WTC11 (cell line): ENCODE results near the gene AFP. TPM values are rescaled to one million over a fixed set of nuclear protein-coding genes. Genes with fewer than 3 reads are reported as not detected.

Source experiments
- ATAC-seq: fragments of 200-7000 bp; cut with Tn5 transposase; 2 replicates; pipeline ENCODE4 v1.10.0; 2021; ENCODE audit warnings: mild to moderate bottlenecking, moderate library complexity
- CTCF ChIA-PET: fragments of 300-600 bp; sonication (Branson Sonifier 250); formaldehyde crosslinking; loops from one replicate; lab custom pipeline; 2021; ENCODE audit warnings: antibody characterized with exemption; lab: Charles Lee
- POLR2A ChIA-PET: fragments of 350-600 bp; sonication (Branson Sonifier 250); formaldehyde crosslinking; loops from one replicate; lab custom pipeline; 2021; ENCODE audit warnings: antibody characterized with exemption; lab: Charles Lee
- DNase-seq: peaks from one replicate; pipeline ENCODE4 v3.0.0; 2021; ENCODE audit warnings: low spot score
- H3K27ac Mint-ChIP-seq: 2 replicates; pipeline ENCODE4 v1.8.0; 2021; ENCODE audit warnings: mixed read lengths
- H3K27me3 Mint-ChIP-seq: 2 replicates; pipeline ENCODE4 v1.8.0; 2021; ENCODE audit warnings: low read depth, mild to moderate bottlenecking, moderate library complexity, mixed read lengths
- H3K36me3 Mint-ChIP-seq: 2 replicates; pipeline ENCODE4 v1.8.0; 2021; ENCODE audit warnings: mixed read lengths
- H3K4me1 Mint-ChIP-seq: 2 replicates; pipeline ENCODE4 v1.8.0; 2022; ENCODE audit warnings: mixed read lengths
- H3K4me3 Mint-ChIP-seq: 2 replicates; pipeline ENCODE4 v1.8.0; 2021; ENCODE audit warnings: mild to moderate bottlenecking, moderate library complexity, mixed read lengths
- H3K9me3 Mint-ChIP-seq: 2 replicates; pipeline ENCODE4 v1.8.0; 2021; ENCODE audit warnings: mixed read lengths
- CTCF ChIP-seq: fragments of 200-600 bp; IDR thresholded peaks from 2 replicates; pipeline ENCODE4 v1.8.0; 2022; ENCODE audit warnings: antibody characterized with exemption
- E2F1 ChIP-seq: sonication (generic); formaldehyde crosslinking; IDR thresholded peaks from 2 replicates; pipeline ENCODE4 v1.8.0; 2022; ENCODE audit warnings: mild to moderate bottlenecking, missing genetic modification reagents
- ESRRA ChIP-seq: sonication (generic); formaldehyde crosslinking; IDR thresholded peaks from 2 replicates; pipeline ENCODE4 v1.8.1; 2022; ENCODE audit warnings: mild to moderate bottlenecking, missing genetic modification reagents, borderline replicate concordance
- ETV6 ChIP-seq: sonication (generic); formaldehyde crosslinking; IDR thresholded peaks from 2 replicates; pipeline ENCODE4 v1.8.1; 2022; ENCODE audit warnings: mild to moderate bottlenecking, missing genetic modification reagents
- FOXP4 ChIP-seq: sonication (generic); formaldehyde crosslinking; IDR thresholded peaks from 2 replicates; pipeline ENCODE4 v1.8.0; 2022; ENCODE audit warnings: mild to moderate bottlenecking, missing genetic modification reagents
- GABPB1 ChIP-seq: sonication (generic); formaldehyde crosslinking; IDR thresholded peaks from 2 replicates; pipeline ENCODE4 v1.8.1; 2023; ENCODE audit warnings: mild to moderate bottlenecking, missing genetic modification reagents
- JUN ChIP-seq: sonication (generic); formaldehyde crosslinking; IDR thresholded peaks from 2 replicates; pipeline ENCODE4 v1.8.0; 2023; ENCODE audit warnings: mild to moderate bottlenecking, missing genetic modification reagents
- PRRX2 ChIP-seq: fragments of 250-450 bp; sonication (Bioruptor Pico); IDR thresholded peaks from 2 replicates; pipeline ENCODE4 v1.8.0; 2021; ENCODE audit warnings: mild to moderate bottlenecking
- SP1 ChIP-seq: sonication (generic); formaldehyde crosslinking; conservative IDR thresholded peaks from 2 replicates; pipeline ENCODE4 v1.8.1; 2022; ENCODE audit warnings: missing genetic modification reagents
- TEAD1 ChIP-seq: sonication (generic); formaldehyde crosslinking; IDR thresholded peaks from 2 replicates; pipeline ENCODE4 v1.8.0; 2022; ENCODE audit warnings: mild to moderate bottlenecking, missing genetic modification reagents
- USF2 ChIP-seq: sonication (generic); formaldehyde crosslinking; IDR thresholded peaks from 2 replicates; pipeline ENCODE4 v1.8.1; 2023; ENCODE audit warnings: mild to moderate bottlenecking, missing genetic modification reagents, moderate library complexity
- ZBTB21 ChIP-seq: sonication (generic); formaldehyde crosslinking; IDR thresholded peaks from 2 replicates; pipeline ENCODE4 v1.8.1; 2023; ENCODE audit warnings: mild to moderate bottlenecking, missing genetic modification reagents, borderline replicate concordance
- ZBTB43 ChIP-seq: sonication (generic); formaldehyde crosslinking; IDR thresholded peaks from 2 replicates; pipeline ENCODE4 v1.8.1; 2023; ENCODE audit warnings: mild to moderate bottlenecking, missing genetic modification reagents
- ZNF138 ChIP-seq: sonication (generic); formaldehyde crosslinking; conservative IDR thresholded peaks from 2 replicates; pipeline ENCODE4 v1.8.1; 2022; ENCODE audit warnings: mild to moderate bottlenecking, moderate library complexity, missing genetic modification reagents
- ZNF281 ChIP-seq: sonication (generic); formaldehyde crosslinking; IDR thresholded peaks from 2 replicates; pipeline ENCODE4 v1.8.0; 2023; ENCODE audit warnings: mild to moderate bottlenecking, missing genetic modification reagents
- ZNF512 ChIP-seq: sonication (generic); formaldehyde crosslinking; IDR thresholded peaks from 2 replicates; pipeline ENCODE4 v1.8.1; 2022; ENCODE audit warnings: missing genetic modification reagents, borderline replicate concordance
- ZNF532 ChIP-seq: fragments of 250-450 bp; sonication (Bioruptor Pico); IDR thresholded peaks from 2 replicates; pipeline ENCODE4 v1.9.0; 2021; ENCODE audit warnings: mild to moderate bottlenecking, borderline replicate concordance
- total RNA-seq: library from RNA; stranded (reverse); gene quantifications from 3 replicates; pipeline ENCODE4 v1.2.3, GENCODE V29; 2021

Gene AFP
- total RNA-seq, 1 experiment from 2014 or later: 1.8 TPM

GRCh38 chr4:73391774-73392173, 44.2 kb upstream of the AFP start:
- TF ChIP-seq ZBTB21 (CRISPR knock-in tag) (no peak), USF2 (no peak), ETV6 (CRISPR knock-in tag) (no peak), ZNF281 (CRISPR knock-in tag) (no peak), ZNF532 (CRISPR knock-in tag) (no peak), GABPB1 (CRISPR knock-in tag) (no peak), ESRRA (no peak), ZBTB43 (CRISPR knock-in tag) (no peak), FOXP4 (no peak), TEAD1 (CRISPR knock-in tag) (no peak), ZNF138 (no peak), PRRX2 (CRISPR knock-in tag) (no peak), ZNF512 (CRISPR knock-in tag) (no peak), E2F1 (no peak), SP1 (CRISPR knock-in tag) (no peak), JUN (CRISPR knock-in tag) (no peak), CTCF (no peak)
- ChIA-PET POLR2A (no interaction called here), CTCF (no interaction called here)
- H3K27me3 Mint-ChIP-seq: no peaks in the 10 kb centered on the region
- H3K27ac Mint-ChIP-seq: no peak overlapping the region
- H3K4me3 Mint-ChIP-seq: no peak overlapping the region
- H3K9me3 Mint-ChIP-seq: peaks cover 7% of the 10 kb centered on the region
- no peaks in the 10 kb centered on the region for H3K4me1 Mint-ChIP-seq
- DNase-seq (no peak), ATAC-seq (no peak)
- H3K36me3 Mint-ChIP-seq: no peaks in the 10 kb centered on the region
